HG03342 (cell line): Measurements from ENCODE around the gene PIM2.
"Not testable (repeated sequence)": the region's sequence is repeated elsewhere in the genome, so short reads cannot be mapped to it uniquely, and the experiment has no call there.

Source experiments
- ATAC-seq: cut with Tn5 transposase; IDR thresholded peaks from one replicate; pipeline ENCODE4 v1.9.1; 2021; ENCODE audit warnings: mild to moderate bottlenecking, moderate library complexity; ENCODE audit not compliant: unreplicated experiment

Gene PIM2

GRCh38 chrX:48876944-48877343 lies 41.9 kb downstream of the PIM2 start:
- not testable (repeated sequence) for ATAC-seq

GRCh38 chrX:48872017-48872416 lies 46.8 kb downstream of the PIM2 start:
- ATAC-seq, result not testable (repeated sequence)

DNA sequence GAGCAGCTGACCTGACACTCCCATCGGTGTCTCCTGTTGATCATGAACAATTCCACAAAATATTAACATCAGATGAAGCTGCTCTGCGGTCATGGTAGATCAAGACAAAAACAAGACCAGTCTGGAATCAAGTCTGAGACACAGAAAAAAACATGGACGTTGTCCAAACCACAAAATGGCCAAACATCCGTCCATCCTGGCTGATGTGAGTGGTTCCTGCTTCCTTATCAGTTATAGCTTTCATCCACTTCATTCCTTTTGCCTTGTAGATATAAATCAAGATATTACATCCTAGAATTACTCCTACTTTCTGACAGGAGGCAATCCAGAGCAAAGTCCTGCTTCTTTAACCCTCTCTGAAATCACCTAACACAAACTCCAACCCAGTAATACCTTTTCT lies 54.6 kb downstream of the PIM2 start:
- ATAC-seq, result no peak
